Parathyroid adenoma (tissue), 2 donors: ENCODE results near the gene FJX1.

Source experiments
- H2AFZ ChIP-seq: fragments of 300-600 bp; sonication (generic); one replicate; pipeline ENCODE4 v1.7.0; 2017; ENCODE audit warnings: antibody characterized with exemption, mild to moderate bottlenecking
- H3K27ac ChIP-seq: fragments of 300-600 bp; sonication (generic); one replicate; pipeline ENCODE4 v1.7.0; 2017
- H3K27me3 ChIP-seq: fragments of 300-600 bp; sonication (generic); one replicate; pipeline ENCODE4 v1.7.0; 2017; ENCODE audit warnings: low read length; ENCODE audit not compliant: control insufficient read depth, insufficient read depth
- H3K36me3 ChIP-seq: fragments of 300-600 bp; sonication (generic); one replicate; pipeline ENCODE4 v1.7.0; 2017; ENCODE audit warnings: low read length; ENCODE audit not compliant: control insufficient read depth, insufficient read depth
- H3K4me1 ChIP-seq: fragments of 300-600 bp; sonication (generic); one replicate; pipeline ENCODE4 v1.7.0; 2017; ENCODE audit warnings: control low read depth
- H3K4me2 ChIP-seq: fragments of 300-600 bp; sonication (generic); one replicate; pipeline ENCODE4 v1.7.0; 2017; ENCODE audit warnings: low read length
- H3K4me3 ChIP-seq: fragments of 300-600 bp; sonication (generic); one replicate; pipeline ENCODE4 v1.7.0; 2017; ENCODE audit warnings: low read depth, low read length
- H3K79me2 ChIP-seq: fragments of 300-600 bp; sonication (generic); one replicate; pipeline ENCODE4 v1.7.0; 2017; ENCODE audit warnings: control low read depth
- H3K9ac ChIP-seq: fragments of 300-600 bp; sonication (generic); one replicate; pipeline ENCODE4 v1.7.0; 2017; ENCODE audit warnings: mild to moderate bottlenecking
- H3K9me3 ChIP-seq: fragments of 300-600 bp; sonication (generic); one replicate; pipeline ENCODE4 v1.7.0; 2017; ENCODE audit warnings: low read length; ENCODE audit not compliant: control insufficient read depth
- TF ChIP-seq, protein P1 (sequence below): fragments of 300-600 bp; sonication (generic); IDR thresholded peaks from one replicate; pipeline ENCODE4 v1.7.0; 2017; ENCODE audit warnings: antibody characterized with exemption, mild to moderate bottlenecking
- donor health status: primary hyperparathyroidism.

The FJX1 gene

DNA sequence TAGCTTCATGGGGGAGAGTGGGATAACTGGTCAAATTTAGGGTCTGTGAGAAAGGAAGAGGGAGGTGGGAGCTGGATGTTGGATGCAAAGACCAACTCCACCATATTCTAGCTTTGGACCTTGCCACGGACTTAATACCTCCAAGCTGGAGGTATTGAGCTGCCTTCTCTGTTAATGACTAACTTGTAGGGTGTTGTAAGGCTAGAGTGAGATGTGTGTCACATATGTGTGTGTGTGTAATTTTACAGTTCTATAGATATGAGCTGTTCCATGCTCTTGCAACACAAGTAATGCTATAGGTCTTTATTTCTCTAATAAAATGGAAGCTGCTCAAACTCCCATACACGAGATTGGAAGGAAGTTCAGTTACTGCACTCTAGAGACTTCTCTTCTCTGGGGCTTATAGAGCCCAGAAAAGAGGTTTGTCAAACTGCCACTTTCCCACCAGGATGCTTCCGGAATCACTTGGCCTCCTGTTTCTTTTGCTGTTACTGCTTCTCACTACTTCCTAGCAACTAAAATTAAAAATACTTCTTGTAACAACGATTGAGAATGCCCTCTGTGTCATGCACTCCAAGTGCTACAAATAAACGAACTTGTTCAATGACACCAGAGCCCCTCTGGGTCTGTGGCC is 16.0 kb upstream of the FJX1 start:
- Histone ChIP-seq H3K79me2 (no peaks in the 10 kb centered on the region), H3K9me3 (no peaks in the 10 kb centered on the region), H3K4me2 (no peak overlapping the region), H3K4me1 (no peaks in the 10 kb centered on the region), H3K27ac (no peak overlapping the region), H3K27me3 (no peaks in the 10 kb centered on the region), H3K4me3 (no peak overlapping the region), H3K36me3 (no peaks in the 10 kb centered on the region), H3K9ac (no peak overlapping the region), H2AFZ (no peak overlapping the region)
- TF ChIP-seq, protein P1, sequence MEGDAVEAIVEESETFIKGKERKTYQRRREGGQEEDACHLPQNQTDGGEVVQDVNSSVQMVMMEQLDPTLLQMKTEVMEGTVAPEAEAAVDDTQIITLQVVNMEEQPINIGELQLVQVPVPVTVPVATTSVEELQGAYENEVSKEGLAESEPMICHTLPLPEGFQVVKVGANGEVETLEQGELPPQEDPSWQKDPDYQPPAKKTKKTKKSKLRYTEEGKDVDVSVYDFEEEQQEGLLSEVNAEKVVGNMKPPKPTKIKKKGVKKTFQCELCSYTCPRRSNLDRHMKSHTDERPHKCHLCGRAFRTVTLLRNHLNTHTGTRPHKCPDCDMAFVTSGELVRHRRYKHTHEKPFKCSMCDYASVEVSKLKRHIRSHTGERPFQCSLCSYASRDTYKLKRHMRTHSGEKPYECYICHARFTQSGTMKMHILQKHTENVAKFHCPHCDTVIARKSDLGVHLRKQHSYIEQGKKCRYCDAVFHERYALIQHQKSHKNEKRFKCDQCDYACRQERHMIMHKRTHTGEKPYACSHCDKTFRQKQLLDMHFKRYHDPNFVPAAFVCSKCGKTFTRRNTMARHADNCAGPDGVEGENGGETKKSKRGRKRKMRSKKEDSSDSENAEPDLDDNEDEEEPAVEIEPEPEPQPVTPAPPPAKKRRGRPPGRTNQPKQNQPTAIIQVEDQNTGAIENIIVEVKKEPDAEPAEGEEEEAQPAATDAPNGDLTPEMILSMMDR, result no peak

DNA sequence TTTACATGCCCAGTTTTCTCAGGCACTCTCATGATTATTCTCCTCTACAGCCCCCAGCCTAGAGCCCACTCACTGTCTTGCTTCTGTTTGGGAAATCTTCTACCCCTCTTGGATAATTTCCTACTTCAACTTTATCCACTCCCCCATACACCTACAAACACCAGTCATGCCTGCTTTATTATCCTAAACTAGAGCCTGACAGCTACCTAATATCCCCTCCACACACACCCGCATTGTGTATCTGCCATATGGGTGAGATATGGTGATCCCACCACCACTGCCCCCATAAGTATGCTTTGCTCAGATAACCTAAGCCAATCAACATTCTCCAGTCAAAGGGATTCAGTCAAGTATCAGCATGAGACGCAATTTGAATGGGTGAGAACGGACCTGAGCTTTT is 15.3 kb upstream of the FJX1 start:
- H3K27me3 ChIP-seq, result no peaks in the 10 kb centered on the region
- H3K4me1 ChIP-seq, result no peaks in the 10 kb centered on the region
- H3K4me2 ChIP-seq, result no peak overlapping the region
- no peak overlapping the region for H3K27ac ChIP-seq
- TF ChIP-seq, protein P1, result no peak
- no peaks in the 10 kb centered on the region for H3K79me2 ChIP-seq
- no peak overlapping the region for H3K9ac ChIP-seq
- H2AFZ ChIP-seq, result no peak overlapping the region
- H3K4me3 ChIP-seq, result no peak overlapping the region
- no peaks in the 10 kb centered on the region for H3K9me3 ChIP-seq
- H3K36me3 ChIP-seq, result no peaks in the 10 kb centered on the region

DNA sequence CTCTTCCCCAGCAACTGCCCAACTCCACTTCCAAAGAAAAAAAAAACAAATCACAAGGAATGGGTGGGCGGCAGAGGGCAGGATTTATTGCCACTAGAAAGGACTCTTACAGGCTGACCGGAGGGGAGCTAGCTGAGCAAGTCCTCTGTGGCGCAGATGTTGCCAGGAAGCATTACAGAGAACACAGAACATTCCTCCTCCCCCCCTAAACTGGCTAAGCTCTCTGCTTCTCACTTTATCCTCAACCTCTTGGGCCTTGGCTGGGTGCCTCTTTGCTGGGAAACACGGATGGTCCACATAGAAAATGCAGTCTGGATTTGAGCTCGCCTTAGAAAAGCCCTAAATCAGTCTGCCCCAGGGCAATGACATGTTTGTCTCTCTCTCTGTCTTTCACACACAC is 12.6 kb upstream of the FJX1 start:
- Histone ChIP-seq H3K4me2 (no peak overlapping the region), H2AFZ (no peak overlapping the region), H3K27ac (no peak overlapping the region), H3K9ac (no peak overlapping the region), H3K4me1 (no peaks in the 10 kb centered on the region), H3K36me3 (no peaks in the 10 kb centered on the region), H3K27me3 (no peaks in the 10 kb centered on the region), H3K4me3 (no peak overlapping the region), H3K79me2 (no peaks in the 10 kb centered on the region), H3K9me3 (no peaks in the 10 kb centered on the region)
- TF ChIP-seq, protein P1, result no peak

DNA sequence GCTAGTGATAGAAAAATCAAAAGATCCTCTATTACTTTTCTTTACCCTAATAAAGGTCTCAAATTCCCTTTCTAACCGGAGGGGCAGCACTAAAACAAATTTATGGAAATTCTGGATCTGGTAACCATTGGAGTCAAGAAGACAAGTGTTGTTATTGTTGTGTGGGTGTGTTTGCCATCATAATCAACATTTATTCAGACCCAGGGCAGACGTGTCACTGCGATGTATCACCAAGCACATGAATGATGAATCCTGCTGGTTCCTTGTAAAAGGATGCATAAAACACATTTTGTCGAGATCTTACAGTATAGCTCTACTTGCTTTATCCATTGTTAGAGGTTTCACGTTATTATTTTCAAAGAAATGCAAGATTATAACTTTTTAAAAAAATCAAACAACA is 12.1 kb upstream of the FJX1 start:
- H3K27ac ChIP-seq, result no peak overlapping the region
- TF ChIP-seq, protein P1, result no peak

DNA sequence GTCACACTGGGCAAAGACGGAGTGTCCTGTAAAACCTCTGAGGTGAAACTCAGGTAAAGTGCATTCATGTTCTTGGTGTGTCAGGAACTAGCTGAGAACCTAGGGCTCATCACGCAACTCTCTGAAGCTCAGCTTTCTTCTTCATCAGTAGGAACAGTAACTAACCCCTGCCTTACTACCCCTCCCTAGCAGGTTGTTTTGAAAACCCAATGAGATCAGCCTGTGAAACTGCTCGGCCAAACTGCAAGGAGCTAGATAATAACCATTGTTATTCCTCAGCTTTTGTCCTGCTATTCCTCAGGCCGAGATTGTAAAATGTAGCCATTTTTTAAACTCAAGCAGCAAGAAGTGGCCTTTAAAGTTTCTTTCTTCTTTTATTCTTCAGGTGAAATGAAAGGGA is 9.8 kb upstream of the FJX1 start:
- Histone ChIP-seq H3K4me2 (no peak overlapping the region), H3K79me2 (no peaks in the 10 kb centered on the region), H3K4me3 (no peak overlapping the region), H3K4me1 (no peaks in the 10 kb centered on the region), H3K9ac (no peak overlapping the region), H3K27me3 (no peaks in the 10 kb centered on the region), H3K27ac (no peak overlapping the region), H2AFZ (no peak overlapping the region), H3K9me3 (no peaks in the 10 kb centered on the region), H3K36me3 (no peaks in the 10 kb centered on the region)
- TF ChIP-seq, protein P1, result no peak

More for the DNA sequence above, 12.1 kb upstream of the FJX1 start:
- Histone ChIP-seq H3K9me3 (no peaks in the 10 kb centered on the region), H3K36me3 (no peaks in the 10 kb centered on the region), H3K27me3 (no peaks in the 10 kb centered on the region), H3K79me2 (no peaks in the 10 kb centered on the region), H3K9ac (no peak overlapping the region), H2AFZ (no peak overlapping the region), H3K4me1 (no peaks in the 10 kb centered on the region), H3K4me3 (no peak overlapping the region), H3K4me2 (no peak overlapping the region)
